GM19372 (cell line): ENCODE measurements around the gene ARMC12.

Experiments used
- ATAC-seq: cut with Tn5 transposase; IDR thresholded peaks from one replicate; pipeline ENCODE4 v1.9.1; 2021; ENCODE audit warnings: mild to moderate bottlenecking, low read depth, moderate library complexity; ENCODE audit not compliant: unreplicated experiment

Gene ARMC12

DNA sequence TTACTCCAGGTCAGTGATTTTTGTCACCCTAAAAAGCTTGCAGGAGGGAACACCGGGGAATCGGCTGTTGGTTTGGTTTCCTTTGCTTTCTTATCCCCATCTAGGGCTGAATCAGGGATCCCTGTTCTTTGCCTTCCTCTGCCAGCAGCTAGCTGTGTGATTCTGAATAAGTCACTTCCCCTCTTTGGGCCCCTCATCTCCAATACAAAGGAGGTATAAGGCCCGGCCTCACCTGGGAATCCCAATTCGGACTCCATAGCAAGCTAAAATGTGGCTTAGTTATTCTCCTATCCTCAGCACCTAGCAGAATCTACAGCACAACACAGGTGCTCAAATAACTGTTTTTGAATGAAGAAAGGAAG, 18.5 kb upstream of the ARMC12 start:
- no peak for ATAC-seq

DNA sequence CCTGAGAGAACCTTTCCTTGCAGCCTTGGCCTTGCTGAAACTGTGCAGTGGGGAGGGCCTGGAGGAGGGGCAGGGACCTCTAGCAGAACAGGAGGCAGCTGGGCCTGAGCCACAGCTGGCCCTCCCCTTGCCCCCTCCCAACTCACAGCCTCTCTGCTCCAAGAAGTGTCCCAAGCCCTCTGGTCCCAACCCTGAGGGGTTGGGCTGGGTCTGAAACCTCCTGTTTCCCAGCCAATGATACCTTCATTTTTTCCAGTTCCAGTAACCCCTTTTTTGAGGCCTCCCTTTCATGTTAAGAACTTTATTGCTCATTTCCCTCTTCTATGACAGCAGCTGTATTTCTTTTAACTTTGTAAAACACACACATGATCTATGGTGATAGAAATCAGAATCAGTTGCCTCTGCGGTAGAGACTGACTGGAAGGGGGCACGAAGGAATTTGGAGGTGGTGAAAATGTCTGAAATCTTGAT, 17.9 kb upstream of the ARMC12 start:
- no peak for ATAC-seq

DNA sequence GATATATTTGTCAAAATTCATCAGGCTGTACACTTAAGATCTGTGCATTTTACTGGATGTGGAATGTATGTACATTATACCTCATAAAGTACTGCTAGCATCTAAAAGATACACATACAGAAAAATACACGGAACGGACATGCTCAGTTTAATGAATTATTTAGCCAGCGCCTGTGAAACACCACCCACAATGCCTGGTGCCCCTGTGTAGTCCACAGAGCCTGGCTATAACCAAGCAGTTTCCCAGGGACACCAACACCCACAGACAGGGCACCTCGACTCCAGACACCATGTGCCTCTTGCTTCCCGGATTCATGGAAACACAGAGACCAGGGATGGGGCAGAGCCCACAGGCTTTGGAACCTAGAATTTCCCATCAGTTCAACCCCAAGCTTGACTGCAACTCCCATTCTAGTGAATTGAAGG, 17.4 kb upstream of the ARMC12 start:
- ATAC-seq, result no peak

DNA sequence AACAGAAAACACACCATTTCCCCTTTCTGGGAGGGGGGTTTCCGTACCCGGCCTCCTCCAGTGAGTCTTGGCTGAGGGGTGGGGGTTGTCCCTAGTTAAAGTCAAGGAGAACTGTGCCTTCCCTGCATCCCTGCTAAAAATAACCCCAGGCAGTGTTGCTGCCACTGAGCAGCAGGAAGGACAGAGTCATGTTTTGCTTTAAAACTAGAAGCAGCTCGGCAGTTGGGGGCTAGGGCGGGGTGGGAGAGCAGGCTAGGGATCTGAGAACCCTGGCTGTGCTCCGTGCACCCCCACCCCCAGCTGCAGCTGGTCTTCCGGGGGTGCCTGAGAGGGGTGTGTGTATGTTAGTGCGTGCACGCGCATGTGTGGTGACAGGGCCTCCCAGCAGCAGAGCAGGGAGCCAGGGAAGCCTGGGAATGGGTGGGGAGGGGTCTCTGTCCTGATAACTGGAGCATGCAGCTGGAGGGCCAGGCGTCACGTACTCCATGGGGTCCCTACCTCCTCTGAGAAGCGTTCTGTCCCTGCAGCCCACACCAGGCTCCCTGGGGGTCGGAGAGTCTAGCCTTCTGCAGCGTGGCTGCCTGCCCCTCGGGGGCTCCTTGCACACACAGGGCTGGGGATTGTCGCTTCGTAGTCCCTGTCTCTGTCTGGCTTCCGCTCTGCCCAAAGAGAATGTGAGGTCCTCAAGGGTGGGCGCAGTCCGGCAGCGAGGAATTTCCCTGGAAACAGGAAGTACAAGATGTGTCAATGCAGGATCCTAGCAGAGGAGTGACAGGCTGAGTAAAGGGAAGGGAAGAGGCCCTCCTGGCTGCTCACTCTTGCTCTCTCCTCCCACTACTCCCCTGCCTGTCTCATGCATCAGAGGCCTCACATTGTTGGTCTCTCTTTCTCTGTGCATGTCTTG, 16.8 kb upstream of the ARMC12 start:
- peak; percentile 50 for ATAC-seq

- ATAC-seq, result no peak
Observed at GRCh38 chr6:35722121-35722761, 14.6 kb upstream of the ARMC12 start.

DNA sequence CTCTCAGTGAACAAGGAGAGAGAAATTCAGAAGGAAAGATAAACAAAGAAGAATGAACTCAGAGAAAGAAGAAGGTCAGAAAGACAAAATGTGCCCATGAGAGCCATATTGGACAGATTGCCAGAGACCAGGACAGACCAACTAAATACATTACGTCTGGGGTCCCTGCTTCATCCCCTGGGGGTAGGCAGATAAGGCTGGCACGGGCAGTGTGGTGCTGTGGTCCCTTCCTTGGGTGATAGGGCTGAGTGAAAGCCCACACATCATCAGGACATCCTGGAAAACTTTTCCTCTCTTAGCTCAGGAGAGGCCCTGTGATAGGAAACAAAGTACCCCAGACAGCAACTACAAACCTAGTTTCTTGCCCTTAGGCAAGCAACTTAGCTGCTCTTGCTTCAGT, 13.2 kb upstream of the ARMC12 start:
- ATAC-seq, result no peak

- no peak for ATAC-seq
Observed at GRCh38 chr6:35724059-35724458, 12.8 kb upstream of the ARMC12 start.

DNA sequence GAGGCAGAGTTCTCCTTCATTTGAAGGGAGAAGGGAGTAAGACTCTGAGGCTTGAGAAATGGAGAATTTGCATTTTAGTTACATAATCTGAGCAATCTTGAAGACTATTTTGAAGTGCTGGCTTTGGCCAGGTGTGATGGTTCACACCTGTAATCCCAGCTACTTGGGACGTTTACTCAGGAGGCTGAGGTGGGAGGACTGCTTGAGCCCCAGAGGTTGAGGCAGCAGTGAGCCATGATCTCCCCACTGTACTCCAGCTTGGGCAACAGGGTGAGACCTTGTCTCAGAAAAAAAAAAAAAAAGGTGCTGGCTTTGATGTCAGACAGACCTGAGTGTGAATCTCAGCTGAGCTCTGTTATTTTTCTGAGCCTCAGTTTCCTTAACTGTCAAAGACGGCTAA, 12.4 kb upstream of the ARMC12 start:
- no peak for ATAC-seq

- no peak for ATAC-seq
Observed at GRCh38 chr6:35725081-35725708, 11.6 kb upstream of the ARMC12 start.

- ATAC-seq, result no peak
Observed at GRCh38 chr6:35725721-35726438, 11.0 kb upstream of the ARMC12 start.

DNA sequence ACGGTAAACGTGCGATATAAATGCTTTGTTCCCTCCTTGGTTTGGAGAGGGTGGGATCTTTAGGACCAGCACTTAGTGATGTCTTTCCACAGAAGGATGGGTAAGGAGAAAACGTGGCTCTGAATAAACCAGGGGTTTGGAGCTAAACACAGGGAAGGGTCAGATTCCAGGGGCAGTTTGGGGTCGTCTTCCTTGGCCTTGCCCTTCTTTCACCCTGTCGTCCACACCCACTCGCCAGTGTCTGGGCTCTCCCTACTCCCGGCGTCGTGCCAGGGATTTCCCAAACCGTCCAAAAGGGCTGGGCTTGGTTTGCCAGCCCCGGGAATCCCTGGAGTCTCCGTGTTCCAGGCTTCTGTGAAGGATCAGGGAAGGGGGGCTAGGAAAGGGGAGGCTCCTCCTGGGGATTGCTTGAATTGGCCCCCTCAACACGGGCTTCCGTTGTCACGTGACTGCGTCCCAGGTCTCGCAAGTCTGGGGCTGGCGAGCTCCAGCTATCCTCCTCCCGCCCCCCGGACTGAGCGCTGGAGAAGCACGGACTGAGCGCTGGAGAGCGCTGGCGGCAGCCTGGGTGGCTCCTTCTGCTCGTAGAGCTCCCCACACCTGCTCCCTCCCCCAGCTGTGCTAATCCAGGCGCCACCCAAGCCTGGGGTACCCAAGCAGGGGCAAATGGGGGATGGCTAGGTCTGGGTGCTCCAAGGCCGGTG, 9.4 kb upstream of the ARMC12 start:
- ATAC-seq, result peak; percentile 17

DNA sequence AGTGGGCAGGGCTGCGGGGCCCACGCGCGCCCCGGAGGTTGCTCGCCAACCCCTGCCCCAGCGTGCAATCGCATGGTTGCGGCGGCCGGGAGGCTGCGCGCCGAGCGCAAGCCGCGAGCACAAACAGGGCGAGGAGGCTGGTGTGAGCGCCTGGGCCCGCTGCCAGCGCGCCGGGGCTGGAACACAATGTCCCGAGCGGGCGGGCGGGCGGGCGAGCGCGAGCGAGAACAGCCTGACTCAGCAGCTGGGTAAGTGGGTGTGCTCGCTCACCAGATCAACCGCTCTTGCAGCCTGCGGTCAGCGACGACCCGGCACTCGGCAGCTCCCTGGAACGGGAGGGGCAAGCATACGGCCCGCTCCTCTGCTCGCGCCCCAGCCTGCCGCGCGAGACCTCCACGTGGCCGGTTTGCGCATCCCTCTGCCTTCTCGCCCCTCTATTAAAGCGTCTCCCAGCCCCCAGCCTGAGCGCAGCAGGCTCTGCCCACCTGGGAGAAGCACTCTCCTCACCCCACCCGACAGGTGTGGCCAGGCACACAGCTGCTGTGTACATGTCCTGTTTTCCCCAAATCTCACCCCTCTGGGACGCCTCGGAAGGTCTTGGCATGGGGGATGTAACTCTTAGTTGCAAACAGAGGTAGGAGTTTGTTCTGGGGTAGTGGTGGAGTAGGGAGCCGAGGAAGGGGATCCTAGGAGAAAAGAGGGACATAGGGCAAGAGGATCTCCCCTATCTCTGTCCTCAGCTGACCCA, 8.7 kb upstream of the ARMC12 start:
- ATAC-seq, result peak; percentile 47

DNA sequence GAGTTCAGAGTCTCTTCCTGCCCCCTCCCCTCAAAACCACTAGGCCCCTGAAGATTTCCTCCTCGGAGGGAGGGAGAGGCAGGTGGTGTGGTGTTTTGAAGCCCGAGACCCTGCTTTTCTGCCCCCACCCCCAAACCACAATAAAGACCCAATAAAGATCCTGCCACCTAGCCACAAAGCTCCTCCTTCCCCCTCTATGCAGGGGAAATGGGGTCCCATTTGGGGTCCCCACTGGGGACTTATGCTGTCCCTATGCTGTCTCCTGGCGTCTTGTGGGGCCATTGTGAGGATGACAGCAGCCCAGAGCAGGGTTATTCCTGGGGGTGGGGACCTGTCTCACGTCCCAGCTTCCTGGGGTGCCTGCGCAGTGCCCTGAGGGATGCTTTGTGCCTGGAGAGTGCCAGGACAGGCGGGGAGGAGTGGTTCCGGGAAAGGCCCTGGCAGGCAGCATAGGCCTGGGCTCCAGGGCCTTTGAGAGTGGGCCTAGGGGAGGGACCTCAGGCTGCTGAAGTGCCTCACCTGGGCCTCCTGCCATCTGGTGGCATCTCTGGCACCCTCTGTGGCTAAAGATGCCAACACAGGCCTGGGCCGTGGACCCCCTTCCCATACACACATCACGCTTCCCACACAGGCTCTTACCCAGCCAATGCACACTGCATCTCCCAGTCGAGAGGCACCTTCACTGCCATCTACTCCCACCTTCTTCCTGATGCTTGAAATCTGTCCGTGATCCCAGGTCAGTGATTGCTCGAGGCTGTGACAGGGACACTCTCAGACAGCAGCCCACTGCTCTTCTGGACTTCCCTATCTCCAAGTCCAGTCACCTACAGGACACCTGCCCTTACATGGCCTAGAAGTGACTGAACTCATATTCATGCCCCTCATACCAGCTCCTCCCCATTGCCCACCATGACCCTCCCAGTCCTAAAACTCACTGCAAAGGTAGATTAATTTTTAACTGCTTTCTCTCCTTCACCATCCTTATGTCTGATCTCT, 7.9 kb upstream of the ARMC12 start:
- ATAC-seq, result no peak

- ATAC-seq, result no peak
Observed at GRCh38 chr6:35729722-35730121, 7.1 kb upstream of the ARMC12 start.

DNA sequence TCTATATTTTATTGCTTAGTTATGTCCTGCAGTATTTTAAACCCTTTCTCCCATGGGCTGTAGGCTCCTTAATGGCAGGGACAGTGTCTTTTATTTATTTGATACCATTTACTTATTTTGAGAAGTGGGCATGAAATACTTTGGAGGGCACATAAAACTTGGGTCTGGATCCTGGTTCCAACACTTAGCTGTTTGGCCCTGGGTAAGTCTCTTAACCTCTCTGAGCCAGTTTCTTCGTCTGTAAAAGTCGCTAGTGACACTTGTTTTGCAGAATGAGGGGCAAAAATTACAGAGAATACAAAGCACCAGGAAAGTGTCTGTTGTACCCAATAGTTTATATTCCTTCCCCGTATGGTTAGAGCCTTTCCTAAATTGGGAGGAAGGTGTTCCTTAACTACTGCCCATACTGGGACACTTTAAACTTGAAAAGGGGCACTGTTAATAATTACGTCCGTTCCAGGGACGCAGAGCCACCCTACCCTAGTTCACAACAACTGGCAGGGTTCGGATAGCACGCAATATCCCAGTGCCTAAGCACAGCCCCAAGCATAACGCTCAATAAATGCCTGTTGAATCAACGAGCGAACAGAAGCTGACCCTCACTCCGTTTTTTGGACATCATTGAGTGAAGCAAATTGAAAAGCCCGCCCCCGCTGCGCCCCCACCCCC, 6.0 kb upstream of the ARMC12 start:
- ATAC-seq, result no peak

- peak; percentile 37 for ATAC-seq
Observed at GRCh38 chr6:35731414-35731735, 5.5 kb upstream of the ARMC12 start.

DNA sequence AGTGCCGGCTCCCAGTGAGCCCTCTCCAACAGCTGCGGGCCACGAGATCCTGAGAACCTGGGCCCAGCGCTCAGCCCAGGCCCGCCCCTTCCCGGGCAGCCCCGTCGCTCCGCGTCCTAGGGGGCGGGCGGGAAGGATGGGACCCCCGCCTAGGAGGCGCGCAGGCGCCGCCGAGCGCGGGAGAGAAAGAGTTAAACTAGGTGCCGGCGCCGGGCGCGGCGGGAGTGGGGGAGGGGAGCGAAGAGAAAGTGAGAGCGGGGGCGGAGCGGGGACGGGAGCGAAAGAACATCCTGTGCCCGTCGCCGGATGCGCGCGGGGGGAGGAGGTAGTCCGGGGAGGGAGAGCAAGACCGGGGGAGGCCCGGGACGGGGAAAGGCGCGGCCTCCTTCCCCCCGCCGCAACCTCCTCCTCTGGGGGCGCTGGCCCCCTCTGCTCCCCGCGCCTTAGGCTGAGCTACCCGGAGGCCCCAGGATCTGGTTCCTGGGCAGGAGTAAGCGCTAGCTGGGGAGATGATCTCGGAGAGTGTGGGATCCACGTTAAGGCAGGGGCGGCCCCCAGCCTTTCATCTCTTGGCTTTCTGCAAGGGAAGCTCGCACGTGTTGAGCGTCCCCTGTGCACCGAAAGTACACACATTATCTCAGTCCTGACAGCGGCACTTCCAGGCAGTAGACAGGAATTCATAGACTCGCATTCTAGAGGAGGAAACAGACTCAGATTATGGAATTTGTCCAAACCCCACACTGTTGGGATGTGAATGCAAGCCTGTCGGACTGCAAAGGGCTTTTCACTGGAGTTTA, 4.9 kb upstream of the ARMC12 start:
- peak; percentile 42 for ATAC-seq
